ENCODE measurements around the gene NYAP2. TPM values are rescaled to one million over a fixed set of nuclear protein-coding genes. Genes with fewer than 3 reads are reported as not detected.

Gene NYAP2
- total RNA-seq, 4 donors from 2014 or later = 0.14 TPM; not detected in 3

DNA sequence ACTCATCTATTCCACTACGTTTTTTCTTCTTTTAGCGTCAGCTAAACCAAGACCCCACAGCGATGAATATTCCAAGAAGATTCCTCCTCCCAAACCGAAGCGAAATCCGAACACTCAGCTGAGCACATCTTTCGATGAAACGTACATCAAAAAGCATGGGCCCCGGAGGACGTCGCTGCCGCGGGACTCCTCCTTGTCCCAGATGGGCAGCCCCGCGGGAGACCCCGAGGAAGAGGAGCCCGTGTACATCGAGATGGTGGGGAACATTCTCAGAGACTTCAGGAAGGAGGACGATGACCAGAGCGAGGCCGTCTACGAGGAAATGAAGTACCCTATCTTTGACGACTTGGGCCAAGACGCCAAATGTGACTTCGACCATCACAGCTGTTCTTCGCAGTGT is 182.4 kb downstream of the NYAP2 start:
- no peak for TF ChIP-seq POLR2A (IDR thresholded peaks at IDR 0.05)
- TF ChIP-seq, protein P1, sequence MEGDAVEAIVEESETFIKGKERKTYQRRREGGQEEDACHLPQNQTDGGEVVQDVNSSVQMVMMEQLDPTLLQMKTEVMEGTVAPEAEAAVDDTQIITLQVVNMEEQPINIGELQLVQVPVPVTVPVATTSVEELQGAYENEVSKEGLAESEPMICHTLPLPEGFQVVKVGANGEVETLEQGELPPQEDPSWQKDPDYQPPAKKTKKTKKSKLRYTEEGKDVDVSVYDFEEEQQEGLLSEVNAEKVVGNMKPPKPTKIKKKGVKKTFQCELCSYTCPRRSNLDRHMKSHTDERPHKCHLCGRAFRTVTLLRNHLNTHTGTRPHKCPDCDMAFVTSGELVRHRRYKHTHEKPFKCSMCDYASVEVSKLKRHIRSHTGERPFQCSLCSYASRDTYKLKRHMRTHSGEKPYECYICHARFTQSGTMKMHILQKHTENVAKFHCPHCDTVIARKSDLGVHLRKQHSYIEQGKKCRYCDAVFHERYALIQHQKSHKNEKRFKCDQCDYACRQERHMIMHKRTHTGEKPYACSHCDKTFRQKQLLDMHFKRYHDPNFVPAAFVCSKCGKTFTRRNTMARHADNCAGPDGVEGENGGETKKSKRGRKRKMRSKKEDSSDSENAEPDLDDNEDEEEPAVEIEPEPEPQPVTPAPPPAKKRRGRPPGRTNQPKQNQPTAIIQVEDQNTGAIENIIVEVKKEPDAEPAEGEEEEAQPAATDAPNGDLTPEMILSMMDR (IDR thresholded peaks at IDR 0.05) = no peak
- Histone ChIP-seq H3K9me3 (no peaks in the 10 kb centered on the region), H3K4me3 (no peak overlapping the region), H3K27me3 (no peaks in the 10 kb centered on the region), H3K27ac (no peak overlapping the region), H3K4me1 (no peaks in the 10 kb centered on the region), H3K36me3 (no peaks in the 10 kb centered on the region)
- intact Hi-C loops (cut with DNase I; ENCODE audit: low total_unique reads) = no loop called here
- DNase-seq = no peak

DNA sequence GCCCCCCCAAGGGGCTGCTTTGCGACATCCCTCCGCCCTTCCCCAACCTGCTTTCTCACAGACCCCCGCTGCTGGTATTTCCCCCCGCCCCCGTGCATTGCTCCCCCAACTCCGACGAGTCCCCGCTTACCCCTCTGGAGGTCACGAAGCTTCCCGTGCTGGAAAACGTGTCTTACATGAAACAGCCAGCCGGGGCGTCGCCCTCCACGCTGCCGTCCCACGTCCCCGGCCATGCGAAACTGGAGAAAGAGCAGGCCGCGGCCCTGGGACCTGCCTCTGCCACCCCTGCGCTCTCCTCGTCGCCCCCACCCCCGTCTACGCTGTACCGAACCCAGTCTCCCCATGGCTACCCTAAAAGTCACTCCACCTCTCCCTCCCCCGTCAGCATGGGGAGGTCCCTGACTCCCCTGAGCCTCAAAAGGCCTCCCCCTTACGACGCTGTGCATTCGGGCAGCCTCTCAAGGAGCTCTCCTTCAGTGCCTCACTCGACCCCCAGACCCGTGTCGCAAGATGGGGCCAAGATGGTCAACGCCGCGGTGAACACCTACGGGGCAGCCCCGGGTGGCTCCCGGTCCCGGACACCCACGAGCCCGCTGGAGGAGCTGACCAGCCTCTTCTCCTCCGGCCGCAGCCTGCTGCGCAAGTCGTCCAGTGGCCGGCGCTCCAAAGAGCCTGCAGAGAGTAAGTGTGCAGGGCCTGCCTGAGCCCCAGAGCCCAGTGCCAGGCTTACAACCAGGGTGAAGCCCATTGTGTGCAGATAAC is 183.0 kb downstream of the NYAP2 start:
- Histone ChIP-seq H3K27me3 (no peaks in the 10 kb centered on the region), H3K4me3 (no peak overlapping the region), H3K4me1 (no peaks in the 10 kb centered on the region), H3K36me3 (no peaks in the 10 kb centered on the region), H3K27ac (no peak overlapping the region), H3K9me3 (no peaks in the 10 kb centered on the region)
- TF ChIP-seq, protein P1 (IDR thresholded peaks at IDR 0.05) = no peak
- no peak for DNase-seq
- intact Hi-C loops (cut with DNase I; ENCODE audit: low total_unique reads) = no loop called here

DNA sequence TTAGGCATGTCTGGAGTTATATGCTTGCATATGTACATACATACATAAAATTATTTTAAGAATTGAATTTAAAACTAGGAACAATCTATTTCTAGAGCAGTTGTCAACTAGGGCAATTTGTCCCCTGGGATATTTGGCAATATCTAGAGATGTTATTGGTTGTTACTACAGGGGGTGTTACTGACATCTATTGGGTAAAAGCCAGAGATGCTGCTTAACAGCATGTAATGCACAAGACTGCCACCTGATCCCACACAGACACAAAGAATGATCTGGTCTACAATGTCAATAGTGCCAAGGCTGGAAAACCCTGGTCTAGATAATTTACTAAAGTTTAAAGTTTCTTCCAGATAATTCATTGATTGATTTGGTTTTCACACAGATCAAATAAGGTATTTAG is 185.3 kb downstream of the NYAP2 start:
- no peak for DNase-seq
- intact Hi-C loops (cut with DNase I; ENCODE audit: low total_unique reads) = no loop called here
- Histone ChIP-seq H3K4me3 (no peak overlapping the region), H3K36me3 (no peaks in the 10 kb centered on the region), H3K9me3 (no peaks in the 10 kb centered on the region), H3K4me1 (no peaks in the 10 kb centered on the region), H3K27ac (no peak overlapping the region), H3K27me3 (no peaks in the 10 kb centered on the region)
- TF ChIP-seq, protein P1 (IDR thresholded peaks at IDR 0.05) = no peak
- TF ChIP-seq POLR2A (IDR thresholded peaks at IDR 0.05) = no peak

DNA sequence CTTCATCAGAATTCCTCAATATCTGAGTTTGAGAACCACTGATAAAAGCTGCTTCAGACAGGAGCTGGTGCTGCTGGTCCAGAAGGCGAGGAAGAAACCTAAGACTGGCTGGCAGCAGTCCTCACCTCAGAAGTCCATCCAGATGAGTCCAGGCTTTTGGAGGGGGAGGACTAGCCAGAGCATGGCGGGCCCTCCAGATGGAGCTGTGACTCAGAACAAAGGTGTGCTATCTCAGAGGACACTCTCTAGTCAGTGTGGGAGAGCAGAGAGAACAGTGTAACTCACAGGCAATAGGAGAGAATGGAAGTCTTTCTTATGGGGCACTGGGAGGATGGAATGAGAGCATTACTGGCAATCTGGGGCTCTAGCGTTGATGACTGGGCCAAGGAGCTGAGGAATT is 191.4 kb downstream of the NYAP2 start:
- Histone ChIP-seq H3K27ac (no peak overlapping the region), H3K9me3 (no peaks in the 10 kb centered on the region), H3K36me3 (no peaks in the 10 kb centered on the region), H3K4me3 (no peak overlapping the region), H3K4me1 (no peaks in the 10 kb centered on the region), H3K27me3 (no peaks in the 10 kb centered on the region)
- DNase-seq = no peak
- TF ChIP-seq, protein P1 (IDR thresholded peaks at IDR 0.05) = no peak
- TF ChIP-seq POLR2A (IDR thresholded peaks at IDR 0.05) = no peak
- intact Hi-C loops (cut with DNase I; ENCODE audit: low total_unique reads) = no loop called here

DNA sequence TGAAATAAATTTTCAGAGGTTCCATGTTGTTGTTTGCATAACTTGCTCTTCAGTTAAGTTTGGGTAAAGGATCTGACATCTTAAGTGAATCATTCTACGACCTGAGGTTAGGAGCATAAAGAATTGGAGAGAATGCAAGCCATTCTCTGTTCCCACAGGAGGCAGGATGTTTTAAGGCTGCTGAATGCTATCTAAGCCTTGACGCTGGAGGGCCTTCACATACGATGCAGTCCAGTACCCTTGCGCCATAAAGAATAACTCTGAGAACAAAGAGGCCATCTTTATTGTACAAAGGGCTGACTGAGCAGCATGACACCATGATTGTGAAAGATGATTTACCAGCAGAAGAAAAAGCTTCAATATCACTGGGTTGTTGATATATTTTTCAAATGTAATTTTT is 198.4 kb downstream of the NYAP2 start:
- TF ChIP-seq, protein P1 (IDR thresholded peaks at IDR 0.05) = no peak
- TF ChIP-seq POLR2A (IDR thresholded peaks at IDR 0.05) = no peak
- no peaks in the 10 kb centered on the region for H3K27me3 ChIP-seq
- no peak overlapping the region for H3K4me3 ChIP-seq
- H3K36me3 ChIP-seq = no peaks in the 10 kb centered on the region
- intact Hi-C loops (cut with DNase I; ENCODE audit: low total_unique reads) = no loop called here
- no peaks in the 10 kb centered on the region for H3K9me3 ChIP-seq
- no peak overlapping the region for H3K27ac ChIP-seq
- H3K4me1 ChIP-seq = no peaks in the 10 kb centered on the region
- no peak for DNase-seq

Measured in uterus (tissue), 4 donors.